ENCODE measurements around the gene SULT4A1. TPM values are rescaled to one million over a fixed set of nuclear protein-coding genes. Genes with fewer than 3 reads are reported as not detected.
A peak's percentile ranks its signal among the peaks of the same experiment; 100 is the strongest.

Gene SULT4A1
- total RNA-seq, 6 experiments from 2014 or later: not detected

- peaks cover 15% of the 10 kb centered on the region for H3K27me3 Mint-ChIP-seq (ENCODE audit: insufficient read depth)
- no peak overlapping the region for H3K27ac Mint-ChIP-seq
- H3K4me1 Mint-ChIP-seq (ENCODE audit: low read depth): peaks cover 25% of the 10 kb centered on the region
- peak; percentile 46 for TF ChIP-seq CTCF (IDR thresholded peaks at IDR 0.05)
- H3K36me3 Mint-ChIP-seq (ENCODE audit: low read depth): no peaks in the 10 kb centered on the region
- H3K9me3 Mint-ChIP-seq: no peaks in the 10 kb centered on the region
- H3K4me3 Mint-ChIP-seq: no peak overlapping the region
- no peak for DNase-seq
These were observed 34.2 kb downstream of the SULT4A1 start for GRCh38 chr22:43827926-43828724.

GRCh38 chr22:43827003-43827735 lies 35.1 kb downstream of the SULT4A1 start:
- Mint-ChIP-seq H3K4me3 (no peak overlapping the region; the same call in 1 of the 2 replicates), H3K27ac (no peak overlapping the region), H3K36me3 (ENCODE audit: low read depth) (no peaks in the 10 kb centered on the region), H3K4me1 (ENCODE audit: low read depth) (peaks cover 25% of the 10 kb centered on the region), H3K27me3 (ENCODE audit: insufficient read depth) (peaks cover 15% of the 10 kb centered on the region), H3K9me3 (no peaks in the 10 kb centered on the region)
- TF ChIP-seq CTCF (IDR thresholded peaks at IDR 0.05): no peak
- DNase-seq: no peak

GRCh38 chr22:43826142-43827002 lies 35.9 kb downstream of the SULT4A1 start:
- Mint-ChIP-seq H3K27ac (no peak overlapping the region), H3K9me3 (no peaks in the 10 kb centered on the region), H3K36me3 (ENCODE audit: low read depth) (no peaks in the 10 kb centered on the region), H3K27me3 (ENCODE audit: insufficient read depth) (peaks cover 18% of the 10 kb centered on the region), H3K4me3 (no peak overlapping the region; the same call in 1 of the 2 replicates), H3K4me1 (ENCODE audit: low read depth) (peaks cover 25% of the 10 kb centered on the region)
- TF ChIP-seq CTCF (IDR thresholded peaks at IDR 0.05): peak; percentile 60
- DNase-seq: peak; percentile 18

GRCh38 chr22:43825651-43826050 lies 36.7 kb downstream of the SULT4A1 start:
- Mint-ChIP-seq H3K4me3 (peak overlapping the region; percentile 2; the same call in 1 of the 2 replicates), H3K36me3 (ENCODE audit: low read depth) (no peaks in the 10 kb centered on the region), H3K27ac (no peak overlapping the region), H3K27me3 (ENCODE audit: insufficient read depth) (peaks cover 21% of the 10 kb centered on the region), H3K9me3 (no peaks in the 10 kb centered on the region), H3K4me1 (ENCODE audit: low read depth) (peaks cover 25% of the 10 kb centered on the region)
- DNase-seq: no peak
- no peak for TF ChIP-seq CTCF (IDR thresholded peaks at IDR 0.05)

- TF ChIP-seq CTCF (IDR thresholded peaks at IDR 0.05): no peak
- no peaks in the 10 kb centered on the region for H3K36me3 Mint-ChIP-seq (ENCODE audit: low read depth)
- H3K4me1 Mint-ChIP-seq (ENCODE audit: low read depth): peaks cover 22% of the 10 kb centered on the region
- no peak for DNase-seq
- peaks cover 20% of the 10 kb centered on the region for H3K27me3 Mint-ChIP-seq (ENCODE audit: insufficient read depth)
- H3K4me3 Mint-ChIP-seq: no peak overlapping the region
- H3K27ac Mint-ChIP-seq: no peak overlapping the region
- H3K9me3 Mint-ChIP-seq: no peaks in the 10 kb centered on the region
These were observed 37.4 kb downstream of the SULT4A1 start for GRCh38 chr22:43824724-43825420.

Data from HFFc6 (cell line).